ENCODE measurements around the gene KRT75.

KRT75 gene

GRCh38 chr12:52405922-52406385, 28.2 kb downstream of the KRT75 start, which contains the start of gene KRT82:
Gene KRT82 (minus strand): TSS chr12:52406335. CDS start chr12:52406277, 58 bp downstream.
- H3K4me2 ChIP-seq (ENCODE audit: insufficient read depth, low read length), result no peak within 1 kb of the TSS
- H3K9me3 ChIP-seq (ENCODE audit: insufficient read depth, low read length, severe bottlenecking), result no peaks in the 10 kb centered on the region
- peaks cover 4% of the 10 kb centered on the region; the same call in 1 of the 2 replicates for H4K20me1 ChIP-seq (ENCODE audit: insufficient read depth, low read length)
- H3K79me2 ChIP-seq (ENCODE audit: insufficient read depth, low read length), result no peaks in the 10 kb centered on the region
- ATAC-seq (ENCODE audit: insufficient read depth, low read depth) (no peak), DNase-seq (no peak)
- H3K27me3 ChIP-seq (ENCODE audit: insufficient read depth, low read length, poor library complexity), result peaks cover 6% of the 10 kb centered on the region
- H3K9ac ChIP-seq (ENCODE audit: low read depth, low read length), result no peak within 1 kb of the TSS
- H3K36me3 ChIP-seq (ENCODE audit: insufficient read depth, low read length), result no peaks in the 10 kb centered on the region
- H2AFZ ChIP-seq (ENCODE audit: low read depth, low read length), result no peak within 1 kb of the TSS
- H3K27ac ChIP-seq (ENCODE audit: low read length), result no peak within 1 kb of the TSS
- no peak within 1 kb of the TSS for H3K4me3 ChIP-seq (ENCODE audit: low read depth in 1 of 2, low read length in 2 of 2)
- H3K4me1 ChIP-seq (ENCODE audit: insufficient read depth, low read length), result no peaks in the 10 kb centered on the region
- no peak for TF ChIP-seq EZH2 (IDR thresholded peaks at IDR 0.05; ENCODE audit: borderline replicate concordance, low read depth, low read length, severe bottlenecking)
- no peak for TF ChIP-seq CTCF (IDR thresholded peaks at IDR 0.05; ENCODE audit: borderline replicate concordance, extremely low read depth, low read length, poor library complexity, severe bottlenecking)

- H3K36me3 ChIP-seq (ENCODE audit: insufficient read depth, low read length), result no peaks in the 10 kb centered on the region
- no peak overlapping the region for H2AFZ ChIP-seq (ENCODE audit: low read depth, low read length)
- TF ChIP-seq CTCF (IDR thresholded peaks at IDR 0.05; ENCODE audit: borderline replicate concordance, extremely low read depth, low read length, poor library complexity, severe bottlenecking) (no peak), EZH2 (IDR thresholded peaks at IDR 0.05; ENCODE audit: borderline replicate concordance, low read depth, low read length, severe bottlenecking) (no peak)
- no peak overlapping the region for H3K27ac ChIP-seq (ENCODE audit: low read length)
- ATAC-seq (ENCODE audit: insufficient read depth, low read depth) (no peak), DNase-seq (no peak)
- H3K4me3 ChIP-seq (ENCODE audit: low read depth in 1 of 2, low read length in 2 of 2), result no peak overlapping the region
- H3K27me3 ChIP-seq (ENCODE audit: insufficient read depth, low read length, poor library complexity), result peaks cover 6% of the 10 kb centered on the region
- H3K9me3 ChIP-seq (ENCODE audit: insufficient read depth, low read length, severe bottlenecking), result no peaks in the 10 kb centered on the region
- no peaks in the 10 kb centered on the region for H3K4me1 ChIP-seq (ENCODE audit: insufficient read depth, low read length)
- H3K4me2 ChIP-seq (ENCODE audit: insufficient read depth, low read length), result no peak overlapping the region
- no peaks in the 10 kb centered on the region for H3K79me2 ChIP-seq (ENCODE audit: insufficient read depth, low read length)
- peaks cover 4% of the 10 kb centered on the region; the same call in 1 of the 2 replicates for H4K20me1 ChIP-seq (ENCODE audit: insufficient read depth, low read length)
- H3K9ac ChIP-seq (ENCODE audit: low read depth, low read length), result no peak overlapping the region
Measured at GRCh38 chr12:52404951-52405350, 29.2 kb downstream of the KRT75 start.

- no peak overlapping the region for H3K27ac ChIP-seq (ENCODE audit: low read length)
- H3K9ac ChIP-seq (ENCODE audit: low read depth, low read length), result no peak overlapping the region
- ATAC-seq (ENCODE audit: insufficient read depth, low read depth) (no peak), DNase-seq (no peak)
- H2AFZ ChIP-seq (ENCODE audit: low read depth, low read length), result no peak overlapping the region
- no peaks in the 10 kb centered on the region for H3K36me3 ChIP-seq (ENCODE audit: insufficient read depth, low read length)
- no peaks in the 10 kb centered on the region for H3K79me2 ChIP-seq (ENCODE audit: insufficient read depth, low read length)
- peaks cover 4% of the 10 kb centered on the region; the same call in 1 of the 2 replicates for H4K20me1 ChIP-seq (ENCODE audit: insufficient read depth, low read length)
- H3K27me3 ChIP-seq (ENCODE audit: insufficient read depth, low read length, poor library complexity), result peaks cover 6% of the 10 kb centered on the region
- no peak overlapping the region for H3K4me3 ChIP-seq (ENCODE audit: low read depth in 1 of 2, low read length in 2 of 2)
- no peak overlapping the region for H3K4me2 ChIP-seq (ENCODE audit: insufficient read depth, low read length)
- H3K4me1 ChIP-seq (ENCODE audit: insufficient read depth, low read length), result no peaks in the 10 kb centered on the region
- H3K9me3 ChIP-seq (ENCODE audit: insufficient read depth, low read length, severe bottlenecking), result no peaks in the 10 kb centered on the region
- TF ChIP-seq EZH2 (IDR thresholded peaks at IDR 0.05; ENCODE audit: borderline replicate concordance, low read depth, low read length, severe bottlenecking) (no peak), CTCF (IDR thresholded peaks at IDR 0.05; ENCODE audit: borderline replicate concordance, extremely low read depth, low read length, poor library complexity, severe bottlenecking) (no peak)
Measured at GRCh38 chr12:52403561-52403960, 30.6 kb downstream of the KRT75 start.
